Endothelial cell of umbilical vein (primary cell): ENCODE measurements around the gene NTRK1.

Experiments used
- EZH2 ChIP-seq: IDR thresholded peaks from 2 replicates; pipeline ENCODE4 v1.6.1; 2012; ENCODE audit warnings: borderline replicate concordance, low read depth, mild to moderate bottlenecking, moderate library complexity, low read length, inconsistent platforms; ENCODE audit not compliant: severe bottlenecking
- FOS ChIP-seq: IDR thresholded peaks from 2 replicates; pipeline ENCODE4 v1.6.1; 2011; ENCODE audit warnings: mild to moderate bottlenecking, low read length, moderate library complexity, borderline replicate concordance; ENCODE audit not compliant: insufficient read depth
- GATA2 ChIP-seq: IDR thresholded peaks from 2 replicates; pipeline ENCODE4 v1.7.0; 2011; ENCODE audit warnings: low read depth, mild to moderate bottlenecking, moderate library complexity, mixed read lengths, low read length; ENCODE audit not compliant: insufficient read length, insufficient read depth
- JUN ChIP-seq: IDR thresholded peaks from 2 replicates; pipeline ENCODE4 v1.6.1; 2011; ENCODE audit warnings: borderline replicate concordance, low read depth; ENCODE audit not compliant: insufficient read length, insufficient read depth
- POLR2A ChIP-seq: IDR thresholded peaks from 2 replicates; pipeline ENCODE4 v1.6.1; 2012; ENCODE audit warnings: low read depth, mild to moderate bottlenecking, control low read depth, low read length
- POLR2AphosphoS5 ChIP-seq: IDR thresholded peaks from 2 replicates; pipeline ENCODE4 v1.6.1; 2012; ENCODE audit warnings: low read depth, mild to moderate bottlenecking, control low read depth, low read length, moderate library complexity; ENCODE audit not compliant: insufficient read depth
- TF ChIP-seq, protein P1 (sequence below), 2 donors: IDR thresholded peaks; 1 replicate in 1 of 2; 2 replicates in 1 of 2; pipeline ENCODE4 v1.5.1; 2011; ENCODE audit warnings: low read length in 2 of 2, mild to moderate bottlenecking in 2 of 2, moderate library complexity in 2 of 2, control low read depth in 1 of 2, inconsistent platforms in 1 of 2, low read depth in 1 of 2; ENCODE audit not compliant: insufficient read depth in 1 of 2; ENCODE audit errors: extremely low read depth in 1 of 2
- TF ChIP-seq, protein P2 (sequence below): IDR thresholded peaks from 2 replicates; pipeline ENCODE4 v1.6.1; 2011; ENCODE audit not compliant: insufficient read depth, insufficient read length

DNA sequence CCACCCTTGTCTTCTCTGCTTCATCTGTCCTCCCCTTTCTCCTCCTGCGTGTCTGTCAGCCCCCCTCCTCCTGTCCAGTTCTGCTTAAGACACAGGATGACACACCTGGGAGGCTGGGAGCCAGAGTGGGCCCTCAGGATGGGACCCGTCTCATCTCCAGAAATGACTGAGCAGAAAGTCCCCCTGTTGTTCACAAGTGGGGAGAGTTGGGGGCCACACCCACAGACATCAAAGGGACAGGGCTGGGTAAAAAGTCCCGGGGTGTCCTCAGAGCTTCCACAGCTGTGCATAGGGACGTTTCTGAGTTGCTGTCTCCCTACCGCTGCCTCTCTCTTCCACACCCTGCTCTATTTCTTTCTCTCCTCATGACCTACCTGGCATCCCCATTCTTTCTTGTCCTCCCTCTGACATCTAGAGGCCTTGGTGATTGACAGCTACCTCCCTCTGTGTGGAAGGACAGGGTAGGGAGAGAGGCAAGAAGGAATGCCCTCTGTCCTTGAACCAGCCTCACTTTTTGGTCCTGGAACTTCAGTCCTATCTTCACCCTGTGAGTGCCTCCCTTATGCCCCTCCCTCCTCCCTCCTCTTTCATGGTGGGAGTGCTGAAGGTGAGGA, 24.5 kb upstream of the NTRK1 start:
- TF ChIP-seq POLR2AphosphoS5 (no peak), EZH2 (no peak), GATA2 (no peak), FOS (no peak), POLR2A (no peak), JUN (no peak)
- TF ChIP-seq, protein P1, sequence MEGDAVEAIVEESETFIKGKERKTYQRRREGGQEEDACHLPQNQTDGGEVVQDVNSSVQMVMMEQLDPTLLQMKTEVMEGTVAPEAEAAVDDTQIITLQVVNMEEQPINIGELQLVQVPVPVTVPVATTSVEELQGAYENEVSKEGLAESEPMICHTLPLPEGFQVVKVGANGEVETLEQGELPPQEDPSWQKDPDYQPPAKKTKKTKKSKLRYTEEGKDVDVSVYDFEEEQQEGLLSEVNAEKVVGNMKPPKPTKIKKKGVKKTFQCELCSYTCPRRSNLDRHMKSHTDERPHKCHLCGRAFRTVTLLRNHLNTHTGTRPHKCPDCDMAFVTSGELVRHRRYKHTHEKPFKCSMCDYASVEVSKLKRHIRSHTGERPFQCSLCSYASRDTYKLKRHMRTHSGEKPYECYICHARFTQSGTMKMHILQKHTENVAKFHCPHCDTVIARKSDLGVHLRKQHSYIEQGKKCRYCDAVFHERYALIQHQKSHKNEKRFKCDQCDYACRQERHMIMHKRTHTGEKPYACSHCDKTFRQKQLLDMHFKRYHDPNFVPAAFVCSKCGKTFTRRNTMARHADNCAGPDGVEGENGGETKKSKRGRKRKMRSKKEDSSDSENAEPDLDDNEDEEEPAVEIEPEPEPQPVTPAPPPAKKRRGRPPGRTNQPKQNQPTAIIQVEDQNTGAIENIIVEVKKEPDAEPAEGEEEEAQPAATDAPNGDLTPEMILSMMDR (IDR thresholded peaks at IDR 0.05; ENCODE audit: extremely low read depth in 1 of 2, insufficient read depth in 1 of 2, low read depth in 1 of 2, low read length in 2 of 2) = no peak
- TF ChIP-seq, protein P2, sequence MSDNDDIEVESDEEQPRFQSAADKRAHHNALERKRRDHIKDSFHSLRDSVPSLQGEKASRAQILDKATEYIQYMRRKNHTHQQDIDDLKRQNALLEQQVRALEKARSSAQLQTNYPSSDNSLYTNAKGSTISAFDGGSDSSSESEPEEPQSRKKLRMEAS = no peak
